ENCODE data around the gene NLK. TPM values are rescaled to one million over a fixed set of nuclear protein-coding genes. Genes with fewer than 3 reads are reported as not detected.

NLK gene
- total RNA-seq, 1 donor from 2014 or later: 25.4 TPM

DNA sequence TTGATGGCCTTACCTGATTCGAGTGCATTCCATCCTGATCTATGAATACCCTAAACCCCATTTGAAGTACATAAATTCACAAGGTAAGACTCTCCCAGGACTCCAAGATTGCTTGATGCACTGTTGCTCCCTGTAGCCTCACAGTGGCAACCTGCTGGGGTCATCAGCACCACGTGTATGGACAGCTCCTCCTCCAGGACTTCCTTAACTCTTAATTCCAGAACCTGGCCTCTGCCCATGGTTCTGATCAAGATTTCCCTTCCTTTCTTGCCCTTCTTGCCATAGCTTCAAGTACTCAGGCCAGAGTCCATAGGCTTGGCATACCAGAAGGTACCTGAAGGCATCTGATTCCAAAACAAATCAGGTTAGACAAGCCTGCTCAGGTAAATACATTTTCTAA, 34.0 kb upstream of the NLK start:
- TF ChIP-seq, protein P1, sequence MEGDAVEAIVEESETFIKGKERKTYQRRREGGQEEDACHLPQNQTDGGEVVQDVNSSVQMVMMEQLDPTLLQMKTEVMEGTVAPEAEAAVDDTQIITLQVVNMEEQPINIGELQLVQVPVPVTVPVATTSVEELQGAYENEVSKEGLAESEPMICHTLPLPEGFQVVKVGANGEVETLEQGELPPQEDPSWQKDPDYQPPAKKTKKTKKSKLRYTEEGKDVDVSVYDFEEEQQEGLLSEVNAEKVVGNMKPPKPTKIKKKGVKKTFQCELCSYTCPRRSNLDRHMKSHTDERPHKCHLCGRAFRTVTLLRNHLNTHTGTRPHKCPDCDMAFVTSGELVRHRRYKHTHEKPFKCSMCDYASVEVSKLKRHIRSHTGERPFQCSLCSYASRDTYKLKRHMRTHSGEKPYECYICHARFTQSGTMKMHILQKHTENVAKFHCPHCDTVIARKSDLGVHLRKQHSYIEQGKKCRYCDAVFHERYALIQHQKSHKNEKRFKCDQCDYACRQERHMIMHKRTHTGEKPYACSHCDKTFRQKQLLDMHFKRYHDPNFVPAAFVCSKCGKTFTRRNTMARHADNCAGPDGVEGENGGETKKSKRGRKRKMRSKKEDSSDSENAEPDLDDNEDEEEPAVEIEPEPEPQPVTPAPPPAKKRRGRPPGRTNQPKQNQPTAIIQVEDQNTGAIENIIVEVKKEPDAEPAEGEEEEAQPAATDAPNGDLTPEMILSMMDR (conservative IDR thresholded peaks at IDR 0.05): no peak
- peaks cover 5% of the 10 kb centered on the region for H3K9me3 Mint-ChIP-seq
- peaks cover 19% of the 10 kb centered on the region for H3K27me3 Mint-ChIP-seq
- DNase-seq (ENCODE audit: extremely low spot score, unreplicated experiment): no peak
- H3K4me1 Mint-ChIP-seq (ENCODE audit: unreplicated experiment): no peaks in the 10 kb centered on the region
- H3K27ac Mint-ChIP-seq: peak overlapping the region; percentile 65
- H3K36me3 Mint-ChIP-seq: no peaks in the 10 kb centered on the region
- no peak overlapping the region for H3K4me3 Mint-ChIP-seq

DNA sequence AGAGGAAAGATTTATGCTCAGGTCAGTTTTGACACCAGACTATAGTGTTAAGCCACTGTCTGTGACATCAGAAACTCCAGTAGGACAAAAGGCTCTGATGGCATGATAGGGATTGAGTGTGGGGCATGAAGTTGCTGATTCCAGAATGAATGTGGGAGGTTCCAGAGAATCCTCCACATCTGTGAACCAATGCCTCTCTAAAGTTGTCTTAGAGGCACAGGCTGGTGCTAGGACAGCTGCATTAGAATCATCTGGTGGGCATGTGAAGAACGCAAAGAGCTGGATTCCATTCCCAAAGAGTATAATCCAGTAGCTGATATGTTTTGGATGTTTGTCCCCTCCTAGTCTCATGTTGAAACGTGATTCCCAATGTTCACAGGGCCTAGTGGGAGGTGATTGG, 32.1 kb upstream of the NLK start:
- H3K36me3 Mint-ChIP-seq: no peaks in the 10 kb centered on the region
- peaks cover 25% of the 10 kb centered on the region for H3K27me3 Mint-ChIP-seq
- H3K9me3 Mint-ChIP-seq: peaks cover 5% of the 10 kb centered on the region
- H3K27ac Mint-ChIP-seq: no peak overlapping the region
- no peaks in the 10 kb centered on the region for H3K4me1 Mint-ChIP-seq (ENCODE audit: unreplicated experiment)
- DNase-seq (ENCODE audit: extremely low spot score, unreplicated experiment): no peak
- H3K4me3 Mint-ChIP-seq: no peak overlapping the region
- TF ChIP-seq, protein P1 (conservative IDR thresholded peaks at IDR 0.05): no peak

DNA sequence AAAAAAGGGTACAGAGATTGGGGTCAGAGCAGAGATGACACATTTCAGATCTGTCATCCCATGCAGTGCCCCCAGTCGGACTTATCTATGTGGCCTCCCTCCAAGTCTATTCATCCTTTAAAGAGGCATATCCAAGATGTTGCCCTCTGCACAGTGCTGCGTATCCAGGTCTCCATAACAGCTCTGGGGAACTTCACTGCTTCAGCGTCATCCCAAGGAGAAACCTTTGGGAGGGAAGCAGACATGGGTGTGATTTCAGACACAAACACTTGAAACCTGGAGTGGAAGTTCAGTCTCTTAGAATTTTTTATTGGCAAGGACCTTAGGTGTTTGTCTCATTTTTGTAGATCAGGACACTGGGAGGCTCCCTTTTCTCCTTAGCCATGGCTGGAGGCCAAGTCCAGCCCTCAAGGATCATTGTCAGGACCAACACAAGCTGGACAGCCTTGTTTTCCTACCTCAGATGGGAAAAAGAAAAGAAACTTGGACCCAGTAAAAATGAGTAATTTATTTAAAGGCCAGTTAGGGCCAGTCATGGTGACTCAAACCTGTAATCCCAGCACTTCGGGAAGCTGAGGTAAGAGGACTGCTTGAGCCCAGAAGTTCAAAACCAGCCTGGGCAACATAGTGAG, 23.9 kb upstream of the NLK start:
- Mint-ChIP-seq H3K27me3 (peaks cover 21% of the 10 kb centered on the region), H3K27ac (no peak overlapping the region), H3K9me3 (no peaks in the 10 kb centered on the region), H3K4me3 (no peak overlapping the region), H3K4me1 (ENCODE audit: unreplicated experiment) (no peaks in the 10 kb centered on the region), H3K36me3 (no peaks in the 10 kb centered on the region)
- TF ChIP-seq, protein P1 (conservative IDR thresholded peaks at IDR 0.05): no peak
- no peak for DNase-seq (ENCODE audit: extremely low spot score, unreplicated experiment)

DNA sequence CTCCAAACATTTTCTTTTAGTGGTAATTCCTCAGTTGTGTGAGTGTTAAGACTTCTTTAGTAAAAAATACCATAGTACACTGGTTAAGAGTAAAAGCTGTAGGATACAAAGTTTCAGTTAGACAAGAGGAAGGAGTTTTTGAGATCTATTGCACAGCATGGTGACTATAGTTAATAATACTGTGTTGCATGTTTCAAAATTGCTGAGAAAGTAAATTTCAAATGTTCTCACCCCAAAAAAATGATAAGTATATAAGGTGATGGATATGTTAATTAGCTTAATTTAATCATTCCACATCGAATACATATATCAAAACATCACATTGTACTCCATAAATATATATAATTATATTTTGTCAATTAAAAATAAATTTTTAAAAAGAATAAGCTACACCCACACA, 22.0 kb upstream of the NLK start:
- H3K9me3 Mint-ChIP-seq: no peaks in the 10 kb centered on the region
- peaks cover 15% of the 10 kb centered on the region for H3K27me3 Mint-ChIP-seq
- TF ChIP-seq, protein P1 (conservative IDR thresholded peaks at IDR 0.05): no peak
- no peaks in the 10 kb centered on the region for H3K36me3 Mint-ChIP-seq
- no peaks in the 10 kb centered on the region for H3K4me1 Mint-ChIP-seq (ENCODE audit: unreplicated experiment)
- DNase-seq (ENCODE audit: extremely low spot score, unreplicated experiment): no peak
- no peak overlapping the region for H3K27ac Mint-ChIP-seq
- no peak overlapping the region for H3K4me3 Mint-ChIP-seq

DNA sequence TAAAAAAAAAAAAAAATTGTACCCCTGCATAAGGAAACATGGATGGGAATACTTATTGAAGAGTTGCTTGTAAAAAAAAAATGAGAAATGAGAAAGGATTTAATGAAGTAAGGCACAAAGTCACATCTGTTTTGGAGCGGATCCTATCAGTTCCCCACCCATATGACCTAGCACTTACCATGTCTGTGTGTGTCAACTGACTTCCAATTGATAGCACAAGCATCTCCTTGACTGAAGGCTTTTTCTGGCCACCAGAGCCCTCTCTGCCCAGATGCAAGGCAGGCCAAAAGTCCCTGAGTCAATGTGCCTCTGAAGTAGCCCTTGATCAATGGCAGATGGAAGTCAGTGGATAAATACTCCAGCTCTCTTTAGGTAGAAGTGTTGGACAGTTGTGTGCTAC, 13.4 kb upstream of the NLK start:
- DNase-seq (ENCODE audit: extremely low spot score, unreplicated experiment): no peak
- Mint-ChIP-seq H3K4me1 (ENCODE audit: unreplicated experiment) (no peaks in the 10 kb centered on the region), H3K4me3 (no peak overlapping the region), H3K27me3 (no peaks in the 10 kb centered on the region), H3K9me3 (no peaks in the 10 kb centered on the region), H3K27ac (no peak overlapping the region), H3K36me3 (no peaks in the 10 kb centered on the region)
- TF ChIP-seq, protein P1 (conservative IDR thresholded peaks at IDR 0.05): no peak

DNA sequence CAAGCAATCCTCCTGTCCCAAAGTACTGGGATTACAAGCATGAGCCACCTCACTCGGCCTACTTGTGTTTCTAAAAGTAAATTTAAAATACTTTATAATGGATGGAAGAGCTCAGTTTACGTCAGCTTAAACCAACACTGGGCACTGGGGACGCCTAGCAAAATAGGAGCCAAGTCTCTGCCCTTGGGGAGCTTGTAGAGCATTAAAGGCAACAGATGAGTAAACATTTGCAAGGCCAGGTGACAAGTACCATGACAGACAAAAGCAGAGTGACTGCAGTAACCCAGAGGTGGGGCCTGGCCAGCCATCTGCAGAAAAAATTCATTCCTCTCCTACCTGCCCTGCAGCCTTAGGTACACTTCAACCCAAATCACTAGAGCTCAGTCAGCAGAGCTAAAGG, 12.1 kb upstream of the NLK start:
- no peaks in the 10 kb centered on the region for H3K36me3 Mint-ChIP-seq
- H3K27ac Mint-ChIP-seq: no peak overlapping the region
- TF ChIP-seq, protein P1 (conservative IDR thresholded peaks at IDR 0.05): no peak
- H3K9me3 Mint-ChIP-seq: no peaks in the 10 kb centered on the region
- no peaks in the 10 kb centered on the region for H3K4me1 Mint-ChIP-seq (ENCODE audit: unreplicated experiment)
- H3K4me3 Mint-ChIP-seq: no peak overlapping the region
- no peak for DNase-seq (ENCODE audit: extremely low spot score, unreplicated experiment)
- H3K27me3 Mint-ChIP-seq: no peaks in the 10 kb centered on the region
